A549 (cell line): ENCODE measurements around the gene MFSD2B. TPM values are rescaled to one million over a fixed set of nuclear protein-coding genes. Genes with fewer than 3 reads are reported as not detected.

Experiments
- ATAC-seq, 2 experiments: fragments of 200-7000 bp in 1 of 2; fragments of >200 bp in 1 of 2; cut with Nextera tagmentation in 1 of 2; cut with Tn5 transposase in 1 of 2; 3 replicates each; pipeline versions ENCODE4 v1.8.0 to v1.9.1; 2018 to 2020; ENCODE audit warnings: mild to moderate bottlenecking in 1 of 2, moderate library complexity in 1 of 2
- CTCF ChIA-PET: fragments of 300-600 bp; sonication (Branson Sonifier 250); formaldehyde crosslinking; extraction: SDS; loops from one replicate; lab custom pipeline; 2021; ENCODE audit warnings: antibody characterized with exemption, inconsistent platforms; lab: Yijun Ruan, JAX
- POLR2A ChIA-PET: fragments of 350-600 bp; formaldehyde crosslinking; extraction: SDS; loops from one replicate; lab custom pipeline; 2021; ENCODE audit warnings: antibody characterized with exemption, inconsistent platforms; lab: Yijun Ruan, JAX
- DNase-seq, 2 experiments: peaks; one replicate each; pipeline versions ENCODE4 v3.0.0 to v3.0.0-alpha.2; 2011 to 2016; ENCODE audit warnings: low read depth in 1 of 2, low spot score in 1 of 2
- FAIRE-seq: peaks from 2 replicates; lab custom pipeline; 2011; peaks lifted over from hg19 to GRCh38; lab: Jason Lieb, UNC
- H3K27ac ChIP-seq, 2 experiments: fragments of >200 bp; sonication (Bioruptor Twin); formaldehyde crosslinking; 3 replicates each; pipeline ENCODE4 v1.5.1; 2016 to 2017
- H3K4me1 ChIP-seq: fragments of >200 bp; sonication (Bioruptor Twin); formaldehyde crosslinking; 3 replicates; pipeline ENCODE4 v1.6.1; 2016
- H3K4me2 ChIP-seq: fragments of >200 bp; sonication (Bioruptor Twin); formaldehyde crosslinking; 3 replicates; pipeline ENCODE4 v1.6.1; 2016
- H3K4me3 ChIP-seq: fragments of >200 bp; sonication (Bioruptor Twin); formaldehyde crosslinking; 3 replicates; pipeline ENCODE4 v1.5.1; 2016
- H3K9me3 ChIP-seq: fragments of >200 bp; sonication (Bioruptor Twin); formaldehyde crosslinking; 3 replicates; pipeline ENCODE4 v1.6.1; 2016
- CBX8 ChIP-seq: fragments of 200-600 bp; sonication (generic); IDR thresholded peaks from 2 replicates; pipeline ENCODE4 v1.6.1; 2016
- CEBPB ChIP-seq, 2 experiments: fragments of >200 bp in 1 of 2; sonication (Bioruptor Twin) in 1 of 2; formaldehyde crosslinking in 1 of 2; IDR thresholded peaks; 2 replicates each; pipeline ENCODE4 v1.6.1; 2012 to 2016
- CHD4 ChIP-seq: fragments of 200-600 bp; sonication (generic); IDR thresholded peaks from 2 replicates; pipeline ENCODE4 v1.6.1; 2016; ENCODE audit warnings: antibody characterized with exemption, mild to moderate bottlenecking, borderline replicate concordance
- ESRRA ChIP-seq: fragments of 150-350 bp; IDR thresholded peaks from 2 replicates; pipeline ENCODE4 v1.6.1; 2014; ENCODE audit warnings: mild to moderate bottlenecking, low read length, borderline replicate concordance
- HOXB13 ChIP-seq: fragments of 250-450 bp; sonication (Bioruptor Pico); IDR thresholded peaks from 2 replicates; pipeline ENCODE4 v1.5.0; 2020; ENCODE audit warnings: low read depth, mild to moderate bottlenecking, moderate library complexity
- JUN ChIP-seq, 2 experiments: fragments of >200 bp; sonication (Bioruptor Twin); formaldehyde crosslinking; IDR thresholded peaks; 2 replicates in 1 of 2; 3 replicates in 1 of 2; pipeline ENCODE4 v1.6.1; 2016 to 2017
- JUNB ChIP-seq: fragments of >200 bp; sonication (Bioruptor Twin); formaldehyde crosslinking; IDR thresholded peaks from 2 replicates; pipeline ENCODE4 v1.6.1; 2016
- MAZ ChIP-seq: fragments of 150-350 bp; IDR thresholded peaks from 2 replicates; pipeline ENCODE4 v1.6.1; 2014; ENCODE audit warnings: antibody characterized with exemption, low read depth, low read length, borderline replicate concordance
- NFE2L2 ChIP-seq: fragments of 150-350 bp; conservative IDR thresholded peaks from 2 replicates; pipeline ENCODE4 v1.6.1; 2014; ENCODE audit warnings: low read length
- NPAS2 ChIP-seq: fragments of 250-450 bp; sonication (Bioruptor Pico); IDR thresholded peaks from 2 replicates; pipeline ENCODE4 v1.8.0; 2022; ENCODE audit warnings: mild to moderate bottlenecking, moderate library complexity, borderline replicate concordance
- POLR2AphosphoS2 ChIP-seq: conservative IDR thresholded peaks from 2 replicates; pipeline ENCODE4 v1.6.1; 2012; ENCODE audit warnings: low read length, improper control_type of control experiment, inconsistent platforms
- RCOR1 ChIP-seq: fragments of 150-350 bp; IDR thresholded peaks from 2 replicates; pipeline ENCODE4 v1.6.1; 2014; ENCODE audit warnings: antibody characterized with exemption, low read length, low read depth
- RFX5 ChIP-seq: fragments of 450-650 bp; IDR thresholded peaks from 2 replicates; pipeline ENCODE4 v1.7.1; 2014; ENCODE audit warnings: antibody characterized with exemption, mild to moderate bottlenecking, moderate library complexity
- RNF2 ChIP-seq: fragments of 200-600 bp; sonication (generic); IDR thresholded peaks from 2 replicates; pipeline ENCODE4 v1.6.1; 2016; ENCODE audit warnings: low read depth, mild to moderate bottlenecking, antibody characterized with exemption, moderate library complexity, borderline replicate concordance
- TP53 ChIP-seq: fragments of 250-450 bp; sonication (Bioruptor Pico); IDR thresholded peaks from 2 replicates; pipeline ENCODE4 v1.5.0; 2021; ENCODE audit warnings: mild to moderate bottlenecking, moderate library complexity
- ZNF302 ChIP-seq: fragments of 250-450 bp; sonication (Bioruptor Pico); IDR thresholded peaks from 2 replicates; pipeline ENCODE4 v1.9.0; 2021; ENCODE audit warnings: inconsistent platforms, mild to moderate bottlenecking, moderate library complexity
- WGBS: methylation state at CpG from one replicate; pipeline ENCODE4 v1.1.6; 2017; ENCODE audit errors: missing lambda C conversion rate; 5-methylcytosine and 5-hydroxymethylcytosine counted together
- polyA plus RNA-seq, 4 experiments: library from polyadenylated mRNA; depleted of rRNA in 3 of 4; stranded (reverse); fragments of >200 nt; fragmentation: RNase III in 1 of 4; extraction: RNeasy Plus Mini Kit Qiagen cat#74134 plus additional on column Dnase treatment in 1 of 4; gene quantifications; 2 replicates in 3 of 4; 3 replicates in 1 of 4; pipeline ENCODE4 v1.2.3, GENCODE V29; 2011 to 2017
- TF ChIP-seq, protein P1 (sequence below): fragments of 250-450 bp; sonication (Bioruptor Pico); IDR thresholded peaks from 2 replicates; pipeline ENCODE4 v1.5.0; 2021; ENCODE audit warnings: mild to moderate bottlenecking, moderate library complexity, borderline replicate concordance
- TF ChIP-seq, protein P2 (sequence below): fragments of >200 bp; sonication (Bioruptor Twin); formaldehyde crosslinking; IDR thresholded peaks from 3 replicates; pipeline ENCODE4 v1.5.1; 2016

MFSD2B gene
- polyA plus RNA-seq, 2 of the 4 experiments (the other 2 are of a cell fraction), result 0.09 to 0.17 TPM

DNA sequence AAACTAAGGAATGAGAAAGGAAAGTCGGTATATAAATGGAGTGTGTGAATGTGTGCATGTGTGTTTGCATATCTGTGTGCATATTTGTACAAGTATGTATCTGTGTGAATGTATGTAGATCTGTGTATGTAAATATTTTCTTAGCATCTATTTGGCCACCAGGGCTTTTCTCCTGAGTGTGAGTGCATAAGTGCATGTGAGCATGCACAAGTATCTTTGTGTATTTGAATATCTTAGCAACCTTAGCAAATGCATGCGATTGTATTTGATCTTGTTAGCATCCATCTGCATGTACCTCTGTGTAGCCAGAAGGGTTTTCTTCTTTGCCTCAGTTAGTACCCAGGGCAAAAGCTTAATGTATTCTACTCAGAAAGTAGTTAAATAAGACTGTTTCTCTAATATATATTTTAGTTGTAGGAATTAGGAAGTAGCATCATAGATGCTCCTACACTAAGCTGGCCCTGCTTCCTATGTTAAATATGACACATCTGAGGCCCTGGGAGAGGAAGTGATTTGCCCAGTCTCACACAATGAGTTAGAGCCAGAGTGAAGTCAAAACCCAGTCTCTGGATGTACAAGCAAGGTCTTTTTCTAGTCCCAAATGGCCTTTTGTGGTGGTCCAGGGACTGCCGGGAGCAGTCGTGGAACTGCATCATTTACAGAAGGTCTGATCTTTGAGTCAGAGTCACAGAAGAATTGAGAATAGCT lies 48.8 kb downstream of the MFSD2B start (continued):
- TF ChIP-seq CHD4, result no peak
- TF ChIP-seq, protein P1, sequence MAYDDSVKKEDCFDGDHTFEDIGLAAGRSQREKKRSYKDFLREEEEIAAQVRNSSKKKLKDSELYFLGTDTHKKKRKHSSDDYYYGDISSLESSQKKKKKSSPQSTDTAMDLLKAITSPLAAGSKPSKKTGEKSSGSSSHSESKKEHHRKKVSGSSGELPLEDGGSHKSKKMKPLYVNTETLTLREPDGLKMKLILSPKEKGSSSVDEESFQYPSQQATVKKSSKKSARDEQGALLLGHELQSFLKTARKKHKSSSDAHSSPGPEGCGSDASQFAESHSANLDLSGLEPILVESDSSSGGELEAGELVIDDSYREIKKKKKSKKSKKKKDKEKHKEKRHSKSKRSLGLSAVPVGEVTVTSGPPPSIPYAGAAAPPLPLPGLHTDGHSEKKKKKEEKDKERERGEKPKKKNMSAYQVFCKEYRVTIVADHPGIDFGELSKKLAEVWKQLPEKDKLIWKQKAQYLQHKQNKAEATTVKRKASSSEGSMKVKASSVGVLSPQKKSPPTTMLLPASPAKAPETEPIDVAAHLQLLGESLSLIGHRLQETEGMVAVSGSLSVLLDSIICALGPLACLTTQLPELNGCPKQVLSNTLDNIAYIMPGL (CRISPR knock-in tag), result no peak
- no peak for TF ChIP-seq NFE2L2
- TF ChIP-seq TP53, result no peak
- no peak for TF ChIP-seq HOXB13 (CRISPR knock-in tag)
- TF ChIP-seq CEBPB (IDR thresholded peaks at IDR 0.05), result no peak
- TF ChIP-seq, all 56 proteins: peak for 0

DNA sequence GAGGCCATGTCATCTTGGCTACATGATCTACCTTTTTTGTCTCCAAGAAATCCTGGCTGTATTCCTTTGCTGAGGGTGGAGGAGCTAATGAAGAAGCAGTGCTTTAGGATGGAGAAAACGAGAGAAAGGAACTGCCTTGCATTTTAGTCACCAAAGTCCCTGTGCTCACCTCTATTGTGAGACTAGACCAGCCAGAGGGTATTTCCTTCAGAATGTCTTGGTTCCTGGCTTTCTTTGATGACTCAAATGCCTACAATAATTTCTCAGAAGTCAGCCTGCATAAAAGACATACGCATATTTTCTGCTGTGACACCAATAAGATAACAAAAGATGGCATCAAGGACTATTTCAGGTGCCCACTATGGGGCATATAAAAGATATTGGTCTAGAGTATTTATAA lies 55.5 kb downstream of the MFSD2B start:
- H3K9me3 ChIP-seq, result no peaks in the 10 kb centered on the region
- H3K4me2 ChIP-seq, result no peak overlapping the region
- ChIA-PET POLR2A (interaction anchor here (2.7 kb wide), 1 partner anchor 11 kb away, joined by 15 read pairs; the partner anchor contains the start of gene SF3B6), CTCF (interaction anchor here (2.3 to 8.9 kb wide), 3 partner anchors 13 to 138 kb away, joined by 9 to 55 read pairs (median 15); partner anchors contain the start of genes ATAD2B and TP53I3)
- DNase-seq, result no peak
- H3K27ac ChIP-seq, result no peak overlapping the region
- WGBS, result 90% methylated on average over 2 of the region's 2 CpGs
- FAIRE-seq, result no peak
- H3K4me1 ChIP-seq, result no peaks in the 10 kb centered on the region
- no peak for ATAC-seq
- no peak overlapping the region for H3K4me3 ChIP-seq
- TF ChIP-seq JUNB (no peak), POLR2AphosphoS2 (no peak), JUN (IDR thresholded peaks at IDR 0.05) (no peak), CBX8 (no peak), HOXB13 (CRISPR knock-in tag) (no peak), NPAS2 (CRISPR knock-in tag) (no peak), RFX5 (no peak), RCOR1 (no peak), RNF2 (no peak), ZNF302 (CRISPR knock-in tag) (no peak)
- TF ChIP-seq, protein P2, sequence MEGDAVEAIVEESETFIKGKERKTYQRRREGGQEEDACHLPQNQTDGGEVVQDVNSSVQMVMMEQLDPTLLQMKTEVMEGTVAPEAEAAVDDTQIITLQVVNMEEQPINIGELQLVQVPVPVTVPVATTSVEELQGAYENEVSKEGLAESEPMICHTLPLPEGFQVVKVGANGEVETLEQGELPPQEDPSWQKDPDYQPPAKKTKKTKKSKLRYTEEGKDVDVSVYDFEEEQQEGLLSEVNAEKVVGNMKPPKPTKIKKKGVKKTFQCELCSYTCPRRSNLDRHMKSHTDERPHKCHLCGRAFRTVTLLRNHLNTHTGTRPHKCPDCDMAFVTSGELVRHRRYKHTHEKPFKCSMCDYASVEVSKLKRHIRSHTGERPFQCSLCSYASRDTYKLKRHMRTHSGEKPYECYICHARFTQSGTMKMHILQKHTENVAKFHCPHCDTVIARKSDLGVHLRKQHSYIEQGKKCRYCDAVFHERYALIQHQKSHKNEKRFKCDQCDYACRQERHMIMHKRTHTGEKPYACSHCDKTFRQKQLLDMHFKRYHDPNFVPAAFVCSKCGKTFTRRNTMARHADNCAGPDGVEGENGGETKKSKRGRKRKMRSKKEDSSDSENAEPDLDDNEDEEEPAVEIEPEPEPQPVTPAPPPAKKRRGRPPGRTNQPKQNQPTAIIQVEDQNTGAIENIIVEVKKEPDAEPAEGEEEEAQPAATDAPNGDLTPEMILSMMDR, result no peak

DNA sequence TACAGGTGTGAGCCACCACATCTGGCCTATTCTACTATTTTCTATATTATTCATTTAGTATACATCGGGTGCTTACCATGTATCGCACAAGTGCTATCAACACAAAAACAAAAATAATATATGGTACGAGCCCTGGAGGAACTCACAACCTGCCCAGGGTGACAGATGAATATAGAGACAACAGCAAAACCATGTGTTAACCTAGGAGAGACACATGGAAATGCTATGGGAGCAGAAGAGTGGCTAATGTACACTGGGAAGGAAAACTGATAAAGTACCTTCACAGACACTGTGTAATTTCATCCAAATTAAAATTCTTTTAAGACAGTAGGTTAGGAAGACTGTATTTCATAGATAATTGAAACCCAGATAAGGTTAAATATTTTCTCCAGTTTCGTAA lies 62.4 kb downstream of the MFSD2B start:
- Histone ChIP-seq H3K4me3 (no peak overlapping the region), H3K4me2 (no peak overlapping the region), H3K9me3 (no peaks in the 10 kb centered on the region)
- FAIRE-seq, result no peak
- POLR2A ChIA-PET, result interaction anchor here (1.7 to 2.0 kb wide), 2 partner anchors 25 to 145 kb away, joined by 5 to 6 read pairs; partner anchors contain the start of genes ATAD2B and WDCP
- no peak for DNase-seq
- 91% methylated on average over 4 of the region's 4 CpGs for WGBS
- ATAC-seq, result no peak
- no peak for TF ChIP-seq MAZ
- no peak for TF ChIP-seq HOXB13 (CRISPR knock-in tag)
- no peak for TF ChIP-seq NPAS2 (CRISPR knock-in tag)
- 0 out of 2 replicates have a peak, but pooled peaks have one; percentile 11 for TF ChIP-seq POLR2AphosphoS2
- TF ChIP-seq JUN (IDR thresholded peaks at IDR 0.05), result no peak
- TF ChIP-seq ESRRA, result no peak
- TF ChIP-seq, all 56 proteins: peak for 1
- H3K27ac ChIP-seq, result no peak overlapping the region
- CTCF ChIA-PET, result interaction anchor here (0.6 to 6.6 kb wide), 4 partner anchors 11 to 145 kb away, joined by 3 to 50 read pairs (median 8); partner anchors contain the start of genes ATAD2B and TP53I3
- H3K4me1 ChIP-seq, result peaks cover 16% of the 10 kb centered on the region
